Measurements from ENCODE around the gene TFDP1.

Gene TFDP1

GRCh38 chr13:113584870-113585671 is 518 bp downstream of the TFDP1 start:
- H3K4me3 ChIP-seq, result peak overlapping the region; percentile 80
- no peak for TF ChIP-seq CTCF (IDR thresholded peaks at IDR 0.05)
- DNase-seq (ENCODE audit: low spot score), result peak; percentile 40
- H3K27ac ChIP-seq, result peak overlapping the region in 1 of 2 donors; percentile 60

GRCh38 chr13:113585896-113586295 is 1.3 kb downstream of the TFDP1 start:
- no peak for DNase-seq (ENCODE audit: low spot score)
- H3K27ac ChIP-seq, result no peak overlapping the region

GRCh38 chr13:113586661-113587479 is 2.3 kb downstream of the TFDP1 start:
- no peak overlapping the region for H3K27ac ChIP-seq
- DNase-seq (ENCODE audit: low spot score), result peak; percentile 50
- no peak overlapping the region for H3K4me3 ChIP-seq
- no peak for TF ChIP-seq CTCF (IDR thresholded peaks at IDR 0.05)

More at GRCh38 chr13:113585896-113586295, 1.3 kb downstream of the TFDP1 start:
- peak overlapping the region; percentile 27 for H3K4me3 ChIP-seq
- no peak for TF ChIP-seq CTCF (IDR thresholded peaks at IDR 0.05)

- TF ChIP-seq CTCF (IDR thresholded peaks at IDR 0.05), result no peak
- Histone ChIP-seq H3K27ac (no peak overlapping the region), H3K4me3 (no peak overlapping the region)
- peak; percentile 62 for DNase-seq (ENCODE audit: low spot score)
Observed at GRCh38 chr13:113588394-113589111, 4.0 kb downstream of the TFDP1 start.

DNA sequence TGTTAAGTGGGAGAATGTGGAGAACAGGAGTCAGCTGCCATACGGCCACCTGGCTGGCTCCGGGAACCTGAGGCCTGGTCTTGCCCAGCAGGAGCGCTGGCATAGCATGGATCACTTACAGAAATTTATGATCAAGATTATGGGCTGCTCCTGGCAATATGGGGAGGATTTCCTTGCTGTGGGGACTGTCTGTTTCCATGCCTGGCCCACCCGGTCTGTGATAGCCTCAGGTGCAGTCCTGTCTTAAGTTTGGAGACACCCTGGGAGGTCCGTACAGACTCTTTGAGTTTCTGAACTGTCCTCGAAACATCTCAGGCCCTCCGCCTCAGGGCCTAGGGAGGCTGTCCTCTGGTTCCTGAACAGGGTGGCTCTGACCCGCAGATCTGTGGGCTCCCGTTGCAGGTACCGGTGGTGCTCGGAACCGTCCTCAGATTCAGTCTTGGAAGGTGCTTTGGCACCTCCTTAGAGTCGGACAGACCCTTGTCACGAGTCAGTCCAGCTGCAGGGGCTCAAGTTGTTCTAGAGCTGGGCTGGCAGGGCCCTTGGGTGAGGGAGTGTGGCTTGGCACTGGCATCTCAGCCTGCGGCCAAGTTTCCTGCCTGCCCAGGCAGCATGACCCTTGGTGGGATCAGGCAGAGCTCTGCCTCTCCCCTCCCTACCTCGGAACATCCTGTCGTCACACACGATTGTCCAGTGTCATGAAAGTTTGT is 4.9 kb downstream of the TFDP1 start:
- TF ChIP-seq CTCF (IDR thresholded peaks at IDR 0.05), result no peak
- Histone ChIP-seq H3K4me3 (no peak overlapping the region), H3K27ac (no peak overlapping the region)
- DNase-seq (ENCODE audit: low spot score), result peak; percentile 58

- H3K4me3 ChIP-seq, result no peak overlapping the region
- TF ChIP-seq CTCF (IDR thresholded peaks at IDR 0.05), result no peak
- no peak overlapping the region for H3K27ac ChIP-seq
- no peak for DNase-seq (ENCODE audit: low spot score)
Observed at GRCh38 chr13:113589961-113590339, 5.4 kb downstream of the TFDP1 start.
